PC-3 (cell line): Measurements from ENCODE around the gene PCDHB6. TPM values are rescaled to one million over a fixed set of nuclear protein-coding genes. Genes with fewer than 3 reads are reported as not detected.
"Not testable (repeated sequence)": the region's sequence is repeated elsewhere in the genome, so short reads cannot be mapped to it uniquely, and the experiment has no call there.

Source experiments
- ATAC-seq: fragments of 200-7000 bp; cut with Tn5 transposase; 2 replicates; pipeline ENCODE4 v1.9.1; 2020; ENCODE audit warnings: mild to moderate bottlenecking, moderate library complexity
- Bru-seq: library from RNA; stranded (reverse); fragments of 400-500 nt; gene quantifications from one replicate; lab custom pipeline; 2021; lab: Mats Ljungman, UMichigan
- BruChase-seq, 2 experiments: library from RNA; stranded (reverse); fragments of 400-500 nt; gene quantifications; one replicate each; lab custom pipeline; 2021; lab: Mats Ljungman, UMichigan
- BruUV-seq: library from RNA; stranded (reverse); fragments of 400-500 nt; replicated peaks from 2 replicates; lab custom pipeline; 2021; lab: Mats Ljungman, UMichigan
- CTCF ChIA-PET: fragments of 300-600 bp; sonication (Branson Sonifier 250); formaldehyde crosslinking; loops from one replicate; lab custom pipeline; 2022; ENCODE audit warnings: antibody characterized with exemption; lab: Charles Lee
- POLR2A ChIA-PET: fragments of 300-600 bp; sonication (Branson Sonifier 250); formaldehyde crosslinking; loops from one replicate; lab custom pipeline; 2022; ENCODE audit warnings: antibody characterized with exemption; ENCODE audit not compliant: unreplicated experiment; lab: Charles Lee
- DNase-seq: peaks from one replicate; pipeline ENCODE4 v3.0.0-alpha.2; 2015
- H2AFZ ChIP-seq: fragments of 300-600 bp; sonication (generic); 2 replicates; pipeline ENCODE4 v1.6.0; 2016; ENCODE audit warnings: antibody characterized with exemption, low read length
- H3F3A ChIP-seq: fragments of 300-600 bp; sonication (generic); one replicate; pipeline ENCODE4 v1.6.0; 2017; ENCODE audit warnings: antibody characterized with exemption, low read length, control low read depth, mild to moderate bottlenecking; ENCODE audit not compliant: unreplicated experiment
- H3K27ac ChIP-seq: fragments of 300-600 bp; sonication (generic); 2 replicates; pipeline ENCODE4 v1.5.1; 2016; ENCODE audit warnings: mild to moderate bottlenecking, low read length
- H3K27me3 ChIP-seq: fragments of 300-600 bp; sonication (generic); 2 replicates; pipeline ENCODE4 v1.6.1; 2016; ENCODE audit warnings: low read length, mixed read lengths
- H3K36me3 ChIP-seq: fragments of 300-600 bp; sonication (generic); 2 replicates; pipeline ENCODE4 v1.6.1; 2016; ENCODE audit warnings: low read depth, mixed run types, low read length, mixed read lengths
- H3K4me1 ChIP-seq: fragments of 300-600 bp; sonication (generic); 2 replicates; pipeline ENCODE4 v1.5.1; 2016; ENCODE audit warnings: low read length; ENCODE audit not compliant: insufficient read depth
- H3K4me2 ChIP-seq: fragments of 300-600 bp; sonication (generic); 2 replicates; pipeline ENCODE4 v1.6.0; 2016; ENCODE audit warnings: low read length
- H3K4me3 ChIP-seq: fragments of 300-600 bp; sonication (generic); 2 replicates; pipeline ENCODE4 v1.5.1; 2016; ENCODE audit warnings: mild to moderate bottlenecking, low read length, mixed read lengths
- H3K79me2 ChIP-seq: fragments of 300-600 bp; sonication (generic); 2 replicates; pipeline ENCODE4 v1.6.1; 2017; ENCODE audit warnings: low read length, mixed read lengths
- H3K9ac ChIP-seq: fragments of 300-600 bp; sonication (generic); 2 replicates; pipeline ENCODE4 v1.6.0; 2016; ENCODE audit warnings: mild to moderate bottlenecking, low read length
- H3K9me2 ChIP-seq: fragments of 300-600 bp; sonication (generic); replicated peaks from 2 replicates; pipeline ENCODE4 v1.6.1; 2016; ENCODE audit warnings: mixed run types, low read length, mixed read lengths
- H3K9me3 ChIP-seq: fragments of 300-600 bp; sonication (generic); 2 replicates; pipeline ENCODE4 v1.6.1; 2016; ENCODE audit warnings: low read length, mixed read lengths
- H4K20me1 ChIP-seq: fragments of 300-600 bp; sonication (generic); 2 replicates; pipeline ENCODE4 v1.6.1; 2016; ENCODE audit warnings: low read length, mixed read lengths
- CTCF ChIP-seq: fragments of 300-600 bp; sonication (generic); conservative IDR thresholded peaks from 2 replicates; pipeline ENCODE4 v1.5.1; 2017; ENCODE audit warnings: antibody characterized with exemption, low read depth, mild to moderate bottlenecking, low read length
- EZH2 ChIP-seq: fragments of 300-600 bp; sonication (generic); IDR thresholded peaks from one replicate; pipeline ENCODE4 v1.6.1; 2017; ENCODE audit warnings: antibody characterized with exemption, mild to moderate bottlenecking, low read length; ENCODE audit not compliant: unreplicated experiment
- EZH2phosphoT487 ChIP-seq: fragments of 300-600 bp; sonication (generic); IDR thresholded peaks from 2 replicates; pipeline ENCODE4 v1.6.1; 2018; ENCODE audit warnings: mild to moderate bottlenecking, antibody characterized with exemption, low read length, borderline replicate concordance
- intact Hi-C: fragments of 100-400 bp; cut with micrococcal nuclease; formaldehyde crosslinking; loops from 2 replicates; pipeline ENCODE4 v1.9.0; 2023
- long read RNA-seq: library from polyadenylated mRNA; unstranded; transcript quantifications from one replicate; pipeline ENCODE4 v2.0.0, GENCODE V29; 2021; ENCODE audit not compliant: unreplicated experiment
- total RNA-seq: library from RNA; depleted of rRNA; stranded (reverse); fragments of >200 nt; gene quantifications from 2 replicates; pipeline ENCODE4 v1.2.3, GENCODE V29; 2014; rRNA removed

Gene PCDHB6
- not detected in 2 replicates for total RNA-seq
- Bru-seq, nascent RNA = percentile 31 among the genes with signal in this experiment
- percentile 27 among the genes with signal in this experiment for BruChase-seq, experiment 1, labeled RNA remaining after a 6-hour chase
- BruChase-seq, experiment 2, labeled RNA remaining after a 2-hour chase = percentile 46 among the genes with signal in this experiment
- long read RNA-seq = 0 reads

- Histone ChIP-seq H2AFZ (no peak within 1 kb of the TSS), H3K9ac (no peak within 1 kb of the TSS), H3K36me3 (no peaks in the 10 kb centered on the region), H3K27me3 (no peaks in the 10 kb centered on the region), H4K20me1 (no peaks in the 10 kb centered on the region), H3K4me3 (no peak within 1 kb of the TSS), H3K9me3 (no peaks in the 10 kb centered on the region), H3K79me2 (no peaks in the 10 kb centered on the region), H3F3A (no peaks in the 10 kb centered on the region), H3K9me2 (no peaks in the 10 kb centered on the region), H3K4me2 (no peak within 1 kb of the TSS), H3K4me1 (no peaks in the 10 kb centered on the region), H3K27ac (no peak within 1 kb of the TSS)
- intact Hi-C loops = no loop called here
- ATAC-seq (no peak), DNase-seq (no peak)
- no peak for TF ChIP-seq CTCF
- ChIA-PET CTCF (no interaction called here), POLR2A (no interaction called here)
- no TSS peak for BruUV-seq
These were observed at the start of gene PCDHB6 for GRCh38 chr5:141149812-141150211. PCDHB6 (plus strand) TSS chr5:141150057; CDS start chr5:141150258, 201 bp downstream.

GRCh38 chr5:141100243-141100805, 49.5 kb upstream of the PCDHB6 start, which contains the start of gene PCDHB3:
PCDHB3 (plus strand) TSS chr5:141100473; CDS start chr5:141100650, 177 bp downstream.
- no TSS peak for BruUV-seq
- no peaks in the 10 kb centered on the region for H3K27me3 ChIP-seq
- no peak within 1 kb of the TSS for H3K4me2 ChIP-seq
- no peaks in the 10 kb centered on the region for H3K9me2 ChIP-seq
- no peaks in the 10 kb centered on the region for H4K20me1 ChIP-seq
- H3F3A ChIP-seq = no peaks in the 10 kb centered on the region
- no peak for ATAC-seq
- H3K79me2 ChIP-seq = 0 out of 2 replicates have a peak, but pooled peaks cover 5% of the 10 kb centered on the region
- H3K4me1 ChIP-seq = no peaks in the 10 kb centered on the region
- H2AFZ ChIP-seq = no peak within 1 kb of the TSS
- ChIA-PET CTCF (no interaction called here), POLR2A (no interaction called here)
- H3K4me3 ChIP-seq = no peak within 1 kb of the TSS
- H3K9ac ChIP-seq = no peak within 1 kb of the TSS
- 0 out of 2 replicates have a peak, but pooled peaks cover 4% of the 10 kb centered on the region for H3K9me3 ChIP-seq
- intact Hi-C loops = no loop called here
- TF ChIP-seq CTCF (no peak), EZH2 (no peak), EZH2phosphoT487 (no peak)
- DNase-seq = no peak
- peaks cover 3% of the 10 kb centered on the region; the same call in 1 of the 2 replicates for H3K36me3 ChIP-seq
- no peak within 1 kb of the TSS for H3K27ac ChIP-seq

- Histone ChIP-seq H3K27ac (no peak overlapping the region), H2AFZ (no peak overlapping the region), H3K79me2 (no peaks in the 10 kb centered on the region), H3K4me1 (no peaks in the 10 kb centered on the region), H3K36me3 (no peaks in the 10 kb centered on the region; the same call in 1 of the 2 replicates), H3F3A (no peaks in the 10 kb centered on the region), H4K20me1 (no peaks in the 10 kb centered on the region), H3K9me3 (0 out of 2 replicates have a peak, but pooled peaks cover 4% of the 10 kb centered on the region), H3K9me2 (no peaks in the 10 kb centered on the region), H3K9ac (no peak overlapping the region), H3K4me3 (no peak overlapping the region), H3K27me3 (no peaks in the 10 kb centered on the region), H3K4me2 (no peak overlapping the region)
- BruUV-seq = no TSS peak
- ChIA-PET CTCF (no interaction called here), POLR2A (interaction anchor here (0.6 kb wide), 1 partner anchor 245 kb away, joined by 4 read pairs; no protein-coding TSS in a partner anchor)
- DNase-seq = no peak
- intact Hi-C loops = no loop called here
- no peak for TF ChIP-seq EZH2phosphoT487
- TF ChIP-seq CTCF = no peak
- TF ChIP-seq EZH2 = no peak
- no peak for ATAC-seq
These were observed 48.8 kb upstream of the PCDHB6 start for GRCh38 chr5:141101059-141101458.

- H3K9ac ChIP-seq, BruUV-seq, H3F3A ChIP-seq, CTCF ChIA-PET, H3K4me2 ChIP-seq, H4K20me1 ChIP-seq, H3K4me1 ChIP-seq, H3K4me3 ChIP-seq, H3K27ac ChIP-seq, H3K36me3 ChIP-seq, H3K79me2 ChIP-seq, POLR2A ChIA-PET, DNase-seq, ATAC-seq, H3K9me3 ChIP-seq, intact Hi-C loops, H3K27me3 ChIP-seq, H2AFZ ChIP-seq, H3K9me2 ChIP-seq: not testable (repeated sequence)
These were observed 47.8 kb upstream of the PCDHB6 start for GRCh38 chr5:141102070-141102469.
